Astrocyte (in vitro differentiated cells and primary cell): Measurements from ENCODE around the gene UGT1A9. TPM values are rescaled to one million over a fixed set of nuclear protein-coding genes. Genes with fewer than 3 reads are reported as not detected.
"Not testable (repeated sequence)": the region's sequence is repeated elsewhere in the genome, so short reads cannot be mapped to it uniquely, and the experiment has no call there.

Experiments used
- DNase-seq: peaks from one replicate; pipeline ENCODE4 v3.0.0-alpha.2; 2010; ENCODE audit warnings: low read depth
- FAIRE-seq: peaks from 2 replicates; lab custom pipeline; 2011; peaks lifted over from hg19 to GRCh38; lab: Jason Lieb, UNC
- H2AFZ ChIP-seq: 2 replicates; pipeline ENCODE4 v1.6.0; 2012; ENCODE audit warnings: low read depth, low read length, inconsistent platforms
- H3K27ac ChIP-seq: 2 replicates; pipeline ENCODE4 v1.5.1; 2011; ENCODE audit warnings: low read depth, low read length, inconsistent platforms
- H3K27me3 ChIP-seq: 2 replicates; pipeline ENCODE4 v1.6.0; 2011; ENCODE audit warnings: low read length, inconsistent platforms; ENCODE audit not compliant: insufficient read depth
- H3K36me3 ChIP-seq: 2 replicates; pipeline ENCODE4 v1.5.1; 2011; ENCODE audit warnings: low read length, inconsistent platforms; ENCODE audit not compliant: insufficient read depth
- H3K4me1 ChIP-seq: 2 replicates; pipeline ENCODE4 v1.5.1; 2011; ENCODE audit warnings: low read length, inconsistent platforms; ENCODE audit not compliant: insufficient read depth
- H3K4me2 ChIP-seq: 2 replicates; pipeline ENCODE4 v1.6.0; 2012; ENCODE audit warnings: low read length, inconsistent platforms
- H3K4me3 ChIP-seq: 2 replicates; pipeline ENCODE4 v1.5.1; 2011; ENCODE audit warnings: low read depth, mild to moderate bottlenecking, low read length, inconsistent platforms; ENCODE audit not compliant: insufficient read depth
- H3K79me2 ChIP-seq: 2 replicates; pipeline ENCODE4 v1.6.0; 2012; ENCODE audit warnings: mild to moderate bottlenecking, low read length, inconsistent platforms; ENCODE audit not compliant: insufficient read depth
- H3K9ac ChIP-seq: 2 replicates; pipeline ENCODE4 v1.6.0; 2012; ENCODE audit warnings: mild to moderate bottlenecking, low read length, inconsistent platforms
- H3K9me3 ChIP-seq: 2 replicates; pipeline ENCODE4 v1.5.1; 2012; ENCODE audit warnings: low read depth, mild to moderate bottlenecking, low read length, inconsistent platforms; ENCODE audit not compliant: insufficient read depth
- H4K20me1 ChIP-seq: 2 replicates; pipeline ENCODE4 v1.6.0; 2012; ENCODE audit warnings: low read length, inconsistent platforms; ENCODE audit not compliant: insufficient read depth
- H3K27ac Mint-ChIP-seq: one replicate; pipeline ENCODE4 v1.8.0; 2021; ENCODE audit warnings: mild to moderate bottlenecking, mixed read lengths; ENCODE audit not compliant: unreplicated experiment
- H3K27me3 Mint-ChIP-seq: one replicate; pipeline ENCODE4 v1.8.0; 2021; ENCODE audit warnings: low read depth, mixed read lengths; ENCODE audit not compliant: unreplicated experiment
- H3K36me3 Mint-ChIP-seq: one replicate; pipeline ENCODE4 v1.8.0; 2021; ENCODE audit warnings: low read depth, mixed read lengths; ENCODE audit not compliant: unreplicated experiment
- H3K4me1 Mint-ChIP-seq: one replicate; pipeline ENCODE4 v1.8.0; 2021; ENCODE audit warnings: low read depth, mixed read lengths; ENCODE audit not compliant: unreplicated experiment
- H3K4me3 Mint-ChIP-seq: one replicate; pipeline ENCODE4 v1.8.0; 2021; ENCODE audit warnings: mild to moderate bottlenecking, moderate library complexity, mixed read lengths; ENCODE audit not compliant: unreplicated experiment
- H3K9me3 Mint-ChIP-seq: one replicate; pipeline ENCODE4 v1.8.0; 2021; ENCODE audit warnings: mild to moderate bottlenecking, mixed read lengths; ENCODE audit not compliant: unreplicated experiment
- EZH2 ChIP-seq: IDR thresholded peaks from 2 replicates; pipeline ENCODE4 v1.6.1; 2012; ENCODE audit warnings: mild to moderate bottlenecking, low read length, inconsistent platforms; ENCODE audit not compliant: insufficient read depth
- total RNA-seq: library from RNA; stranded (reverse); gene quantifications from 2 replicates; pipeline ENCODE4 v1.2.1, GENCODE V29; 2021
- TF ChIP-seq, protein P1 (sequence below): IDR thresholded peaks from 2 replicates; pipeline ENCODE4 v1.5.1; 2011; ENCODE audit warnings: low read depth, mild to moderate bottlenecking, inconsistent platforms, low read length, moderate library complexity; ENCODE audit not compliant: insufficient read depth

The UGT1A9 gene
- total RNA-seq, 1 donor from 2014 or later, result not detected

DNA sequence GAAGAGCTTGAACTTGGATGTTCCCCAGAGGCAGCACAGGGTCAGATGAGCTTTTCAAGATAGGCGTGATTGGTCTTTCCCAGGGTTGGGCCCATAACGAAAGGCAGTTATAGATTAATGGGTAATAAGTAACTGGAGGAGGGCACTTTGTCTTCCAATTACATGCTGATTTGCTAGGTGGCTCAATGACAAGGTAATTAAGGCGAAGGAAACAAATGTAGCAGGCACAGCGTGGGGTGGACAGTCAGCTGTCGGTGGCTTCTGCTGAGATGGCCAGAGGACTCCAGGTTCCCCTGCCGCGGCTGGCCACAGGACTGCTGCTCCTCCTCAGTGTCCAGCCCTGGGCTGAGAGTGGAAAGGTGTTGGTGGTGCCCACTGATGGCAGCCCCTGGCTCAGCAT is 46.9 kb downstream of the UGT1A9 start, which contains the start of gene UGT1A4:
UGT1A4 (plus strand) TSS at position 185 of the 400 bp plus-strand sequence; CDS start at position 270, 85 bp downstream.
- Histone ChIP-seq H3K27me3 (no peaks in the 10 kb centered on the region), H3K79me2 (no peaks in the 10 kb centered on the region), H3K9me3 (no peaks in the 10 kb centered on the region), H3K27ac (no peak within 1 kb of the TSS), H3K9ac (no peak within 1 kb of the TSS), H3K4me3 (no peak within 1 kb of the TSS), H3K36me3 (no peaks in the 10 kb centered on the region), H4K20me1 (no peaks in the 10 kb centered on the region), H2AFZ (no peak within 1 kb of the TSS), H3K4me1 (no peaks in the 10 kb centered on the region), H3K4me2 (no peak within 1 kb of the TSS)
- DNase-seq, result no peak
- Mint-ChIP-seq H3K4me1 (no peaks in the 10 kb centered on the region), H3K4me3 (no peak within 1 kb of the TSS), H3K27me3 (peaks cover 23% of the 10 kb centered on the region), H3K36me3 (no peaks in the 10 kb centered on the region), H3K27ac (no peak within 1 kb of the TSS), H3K9me3 (peaks cover 2% of the 10 kb centered on the region)
- FAIRE-seq, result no peak
- TF ChIP-seq EZH2, result no peak
- TF ChIP-seq, protein P1, sequence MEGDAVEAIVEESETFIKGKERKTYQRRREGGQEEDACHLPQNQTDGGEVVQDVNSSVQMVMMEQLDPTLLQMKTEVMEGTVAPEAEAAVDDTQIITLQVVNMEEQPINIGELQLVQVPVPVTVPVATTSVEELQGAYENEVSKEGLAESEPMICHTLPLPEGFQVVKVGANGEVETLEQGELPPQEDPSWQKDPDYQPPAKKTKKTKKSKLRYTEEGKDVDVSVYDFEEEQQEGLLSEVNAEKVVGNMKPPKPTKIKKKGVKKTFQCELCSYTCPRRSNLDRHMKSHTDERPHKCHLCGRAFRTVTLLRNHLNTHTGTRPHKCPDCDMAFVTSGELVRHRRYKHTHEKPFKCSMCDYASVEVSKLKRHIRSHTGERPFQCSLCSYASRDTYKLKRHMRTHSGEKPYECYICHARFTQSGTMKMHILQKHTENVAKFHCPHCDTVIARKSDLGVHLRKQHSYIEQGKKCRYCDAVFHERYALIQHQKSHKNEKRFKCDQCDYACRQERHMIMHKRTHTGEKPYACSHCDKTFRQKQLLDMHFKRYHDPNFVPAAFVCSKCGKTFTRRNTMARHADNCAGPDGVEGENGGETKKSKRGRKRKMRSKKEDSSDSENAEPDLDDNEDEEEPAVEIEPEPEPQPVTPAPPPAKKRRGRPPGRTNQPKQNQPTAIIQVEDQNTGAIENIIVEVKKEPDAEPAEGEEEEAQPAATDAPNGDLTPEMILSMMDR, result no peak

DNA sequence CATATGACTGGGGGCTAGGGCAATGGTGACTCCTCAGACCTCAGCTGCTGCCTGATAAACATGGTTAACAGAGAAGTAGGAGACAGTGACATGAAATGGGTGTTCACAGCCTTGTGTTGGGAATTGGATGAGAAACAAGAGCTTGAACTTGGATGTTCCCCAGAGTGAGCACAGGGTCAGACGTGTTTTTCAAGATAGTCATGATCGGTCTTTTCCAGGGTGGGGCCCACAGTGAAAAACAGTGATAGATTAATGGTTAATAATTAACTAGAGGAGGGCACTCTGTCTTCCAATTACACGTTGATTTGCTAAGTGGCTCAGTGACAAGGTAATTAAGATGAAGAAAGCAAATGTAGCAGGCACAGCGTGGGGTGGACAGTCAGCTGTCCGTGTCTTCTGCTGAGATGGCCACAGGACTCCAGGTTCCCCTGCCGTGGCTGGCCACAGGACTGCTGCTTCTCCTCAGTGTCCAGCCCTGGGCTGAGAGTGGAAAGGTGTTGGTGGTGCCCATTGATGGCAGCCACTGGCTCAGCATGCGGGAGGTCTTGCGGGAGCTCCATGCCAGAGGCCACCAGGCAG is 57.1 kb downstream of the UGT1A9 start, which contains the start of gene UGT1A3:
UGT1A3 (plus strand) TSS at position 320 of the 579 bp plus-strand sequence; CDS start at position 405, 85 bp downstream.
- H3K4me1 ChIP-seq, result no peaks in the 10 kb centered on the region
- DNase-seq (no peak), FAIRE-seq (no peak)
- no peaks in the 10 kb centered on the region for H3K27me3 ChIP-seq
- Mint-ChIP-seq H3K36me3 (peaks cover 4% of the 10 kb centered on the region), H3K4me1 (no peaks in the 10 kb centered on the region), H3K9me3 (peaks cover 5% of the 10 kb centered on the region), H3K4me3 (no peak within 1 kb of the TSS), H3K27ac (no peak within 1 kb of the TSS), H3K27me3 (peaks cover 34% of the 10 kb centered on the region)
- TF ChIP-seq, protein P1, result no peak
- no peak for TF ChIP-seq EZH2
- H3K4me2 ChIP-seq, result no peak within 1 kb of the TSS
- no peaks in the 10 kb centered on the region for H4K20me1 ChIP-seq
- H3K4me3 ChIP-seq, result no peak within 1 kb of the TSS
- no peaks in the 10 kb centered on the region for H3K9me3 ChIP-seq
- no peak within 1 kb of the TSS for H3K27ac ChIP-seq
- H3K9ac ChIP-seq, result no peak within 1 kb of the TSS
- H2AFZ ChIP-seq, result no peak within 1 kb of the TSS
- no peaks in the 10 kb centered on the region for H3K36me3 ChIP-seq
- H3K79me2 ChIP-seq, result no peaks in the 10 kb centered on the region

GRCh38 chr2:233736868-233737653 is 65.4 kb downstream of the UGT1A9 start:
- H3K4me1 ChIP-seq, H3K79me2 ChIP-seq, H3K27ac Mint-ChIP-seq, H3K9ac ChIP-seq, H2AFZ ChIP-seq, H3K27me3 ChIP-seq, DNase-seq, H4K20me1 ChIP-seq, H3K4me3 Mint-ChIP-seq, H3K4me2 ChIP-seq, H3K9me3 Mint-ChIP-seq, H3K4me3 ChIP-seq, H3K36me3 Mint-ChIP-seq, H3K36me3 ChIP-seq, FAIRE-seq, H3K9me3 ChIP-seq, H3K27ac ChIP-seq, H3K4me1 Mint-ChIP-seq: not testable (repeated sequence)
- peaks cover 20% of the 10 kb centered on the region for H3K27me3 Mint-ChIP-seq
